GM11168 (cell line): ENCODE measurements around the gene PRKN.

ENCODE experiments used
- in situ Hi-C: fragments of 300-500 bp; cut with MboI; formaldehyde crosslinking; loops from one replicate; pipeline ENCODE4 v1.12.0; 2022; ENCODE audit warnings: low sequenced_read_pairs; ENCODE audit not compliant: unreplicated experiment

Gene PRKN

GRCh38 chr6:162712694-162713093 lies 14.9 kb downstream of the PRKN start:
- in situ Hi-C loops = no loop called here

- in situ Hi-C loops = no loop called here
Observed at GRCh38 chr6:162711376-162711775, 16.2 kb downstream of the PRKN start.

- in situ Hi-C loops = no loop called here
Observed at GRCh38 chr6:162710936-162711335, 16.6 kb downstream of the PRKN start.

- in situ Hi-C loops = no loop called here
Observed at GRCh38 chr6:162710419-162710818, 17.1 kb downstream of the PRKN start.

GRCh38 chr6:162709431-162709830 lies 18.1 kb downstream of the PRKN start:
- in situ Hi-C loops = no loop called here

- in situ Hi-C loops = no loop called here
Observed at GRCh38 chr6:162708971-162709370, 18.6 kb downstream of the PRKN start.

- in situ Hi-C loops = no loop called here
Observed at GRCh38 chr6:162706232-162706631, 21.3 kb downstream of the PRKN start.

- in situ Hi-C loops = no loop called here
Observed at GRCh38 chr6:162705736-162706135, 21.8 kb downstream of the PRKN start.

- in situ Hi-C loops = no loop called here
Observed at GRCh38 chr6:162704001-162704400, 23.6 kb downstream of the PRKN start.

GRCh38 chr6:162702446-162702845 lies 25.1 kb downstream of the PRKN start:
- in situ Hi-C loops = no loop called here

GRCh38 chr6:162701551-162701950 lies 26.0 kb downstream of the PRKN start:
- in situ Hi-C loops = no loop called here

GRCh38 chr6:162700966-162701365 lies 26.6 kb downstream of the PRKN start:
- in situ Hi-C loops = no loop called here

- in situ Hi-C loops = no loop called here
Observed at GRCh38 chr6:162699961-162700360, 27.6 kb downstream of the PRKN start.

- in situ Hi-C loops = no loop called here
Observed at GRCh38 chr6:162698440-162698839, 29.1 kb downstream of the PRKN start.

GRCh38 chr6:162697872-162698403 lies 29.6 kb downstream of the PRKN start:
- in situ Hi-C loops = no loop called here

GRCh38 chr6:162690158-162690557 lies 37.4 kb downstream of the PRKN start:
- in situ Hi-C loops = no loop called here

GRCh38 chr6:162688751-162689345 lies 38.7 kb downstream of the PRKN start:
- in situ Hi-C loops = no loop called here

- in situ Hi-C loops = no loop called here
Observed at GRCh38 chr6:162685586-162685985, 42.0 kb downstream of the PRKN start.

GRCh38 chr6:162684961-162685360 lies 42.6 kb downstream of the PRKN start:
- in situ Hi-C loops = no loop called here

- in situ Hi-C loops = no loop called here
Observed at GRCh38 chr6:162684052-162684451, 43.5 kb downstream of the PRKN start.

- in situ Hi-C loops = no loop called here
Observed at GRCh38 chr6:162683135-162683534, 44.4 kb downstream of the PRKN start.

- in situ Hi-C loops = no loop called here
Observed at GRCh38 chr6:162681447-162681846, 46.1 kb downstream of the PRKN start.
